Kasumi-1 (cell line): ENCODE measurements around the gene EEPD1.
"Not testable (repeated sequence)": the region's sequence is repeated elsewhere in the genome, so short reads cannot be mapped to it uniquely, and the experiment has no call there.

Experiments used
- DNase-seq, 2 experiments: peaks; one replicate each; lab custom pipeline; 2025; lab: John Stamatoyannopoulos, UW

Gene EEPD1

DNA sequence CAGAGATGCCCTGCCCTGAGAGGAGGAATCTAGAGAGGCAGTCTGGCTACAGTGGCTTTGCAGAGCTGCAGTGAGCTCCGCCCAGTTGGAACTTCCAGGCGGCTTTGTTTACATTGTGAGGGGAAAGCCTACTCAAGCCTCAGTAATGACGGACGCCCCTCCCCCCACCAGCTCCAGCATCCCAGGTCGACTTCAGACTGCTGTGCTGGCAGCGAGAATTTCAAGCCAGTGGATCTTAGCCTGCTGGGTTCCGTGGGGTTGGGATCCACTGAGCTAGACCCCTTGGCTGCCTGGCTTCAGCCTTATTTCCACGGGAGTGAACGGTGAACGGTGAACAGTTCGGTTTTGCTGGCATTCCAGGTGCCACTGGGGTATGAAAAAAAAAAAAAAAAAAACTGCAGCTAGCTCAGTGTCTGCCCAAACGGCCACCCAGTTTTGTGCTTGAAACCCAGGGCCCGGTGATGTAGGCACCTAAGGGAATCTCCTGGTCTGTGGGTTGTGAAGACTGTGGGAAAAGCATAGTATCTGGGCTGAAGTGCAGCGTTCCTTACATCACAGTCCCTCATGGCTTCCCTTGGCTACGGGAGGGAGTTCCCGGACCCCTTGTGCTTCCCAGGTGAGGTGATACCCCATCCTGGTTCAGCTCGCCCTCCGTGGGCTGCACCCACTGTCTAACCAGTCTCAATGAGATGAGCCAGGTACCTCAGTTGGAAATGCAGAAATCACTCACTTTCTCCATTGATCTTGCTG is 105.6 kb downstream of the EEPD1 start:
- DNase-seq, result not testable (repeated sequence)

DNA sequence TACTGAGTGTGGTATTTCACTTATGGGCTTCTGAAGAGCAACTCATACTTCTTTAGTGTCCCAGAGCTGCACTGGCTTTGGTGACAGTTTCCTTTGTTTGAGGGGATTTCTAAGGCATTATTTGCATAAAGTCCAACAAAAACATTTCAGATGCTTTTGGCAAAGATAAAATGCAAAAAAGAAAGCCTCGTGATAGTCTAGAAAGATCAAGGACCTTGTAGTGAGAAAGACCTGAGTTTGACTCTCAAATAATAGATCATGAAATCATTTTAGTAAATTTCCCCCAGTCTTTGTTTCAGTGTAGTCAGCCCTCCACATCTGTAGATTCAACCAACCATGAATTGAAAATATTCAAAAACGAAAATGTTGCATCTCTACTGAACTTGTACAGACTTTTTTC is 107.4 kb downstream of the EEPD1 start:
- DNase-seq, result no peak

DNA sequence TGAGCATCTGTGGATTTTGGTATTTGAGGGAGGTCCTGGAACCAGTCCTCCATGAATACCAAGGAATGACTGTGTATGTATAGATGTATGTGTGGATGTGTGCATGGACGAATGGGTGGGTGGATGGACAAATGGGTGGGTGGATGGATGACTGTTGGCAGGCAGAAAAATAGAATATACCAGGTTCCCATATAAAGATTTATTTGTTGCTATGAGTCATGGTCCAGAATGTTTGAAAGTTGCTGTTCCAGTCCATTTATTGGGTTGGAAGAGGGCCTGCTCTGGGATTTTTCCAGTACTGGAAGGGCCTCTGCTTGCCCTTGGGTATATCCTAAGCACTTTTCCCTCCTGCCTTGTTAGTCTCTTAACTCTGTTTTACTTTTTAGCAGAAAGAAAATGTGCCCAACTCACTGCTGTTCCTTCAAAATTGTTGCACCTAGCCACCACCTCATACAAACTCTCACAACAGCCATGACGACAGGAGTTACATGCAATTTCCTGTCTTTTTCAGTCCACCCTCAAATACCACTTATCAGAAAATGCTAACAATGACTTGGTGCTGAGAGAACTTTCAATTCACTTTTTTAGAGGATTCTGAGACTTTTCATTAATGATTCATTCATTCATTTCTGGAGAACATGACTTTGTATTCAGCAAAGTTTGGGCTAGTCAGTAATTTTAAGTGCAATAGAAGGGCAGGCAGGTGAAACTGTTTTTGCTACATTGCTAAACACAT is 108.1 kb downstream of the EEPD1 start:
- DNase-seq, result no peak

DNA sequence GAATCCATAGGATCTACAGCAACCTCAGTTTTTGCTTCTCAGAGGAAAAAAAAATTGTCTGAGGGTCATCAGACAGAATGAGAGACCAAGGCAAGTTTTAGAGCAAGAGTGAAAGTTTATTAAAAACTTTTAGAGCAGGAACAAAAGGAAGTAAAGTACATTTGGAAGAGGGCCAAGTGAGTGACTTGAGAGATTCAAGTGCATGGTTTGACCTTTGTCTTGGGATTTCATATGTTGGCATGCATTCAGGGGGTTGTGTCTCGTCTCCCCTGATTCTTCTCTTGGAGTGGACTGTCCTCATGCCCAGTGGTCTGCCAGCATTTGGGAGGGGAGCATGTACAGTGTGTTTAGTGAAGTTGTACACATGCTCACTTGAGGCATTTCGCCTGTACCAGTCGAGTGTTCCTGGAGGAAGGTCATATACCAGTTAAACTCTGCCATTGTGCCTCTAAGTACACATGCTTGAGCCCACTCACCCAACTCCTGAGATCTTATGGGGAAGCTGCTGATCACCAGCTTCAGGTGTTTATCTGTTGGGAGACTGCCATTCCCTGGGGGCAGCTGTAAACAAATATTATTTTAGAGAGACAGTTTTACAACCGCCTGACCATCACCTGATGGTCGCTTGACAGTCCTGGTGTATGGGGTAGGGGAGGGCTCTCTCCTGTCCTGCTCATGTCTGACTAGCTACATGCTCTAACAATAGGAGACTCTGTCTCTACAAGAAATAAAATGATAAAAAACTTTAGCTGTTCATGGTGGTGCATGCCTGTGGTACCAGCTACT is 109.4 kb downstream of the EEPD1 start:
- DNase-seq, result peak in 1 of 2 experiments; percentile 6

DNA sequence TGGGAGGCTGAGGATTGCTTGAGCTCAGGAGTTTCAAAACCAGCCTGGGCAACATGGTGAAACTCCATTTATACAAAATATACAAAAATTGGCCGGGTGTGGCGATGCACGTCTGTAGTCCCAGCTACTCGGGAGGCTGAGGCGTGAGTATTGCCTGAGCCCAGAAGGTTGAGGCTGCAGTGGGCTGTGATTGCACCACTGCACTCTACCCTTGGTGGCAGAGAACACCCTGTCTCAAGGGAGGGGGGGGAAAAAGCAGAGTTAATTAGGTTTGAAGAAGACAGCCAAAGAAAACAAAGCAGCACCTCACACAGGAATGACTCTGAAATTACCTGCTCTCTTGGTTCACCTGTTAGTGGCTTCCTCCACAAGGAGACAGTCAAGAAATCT is 110.0 kb downstream of the EEPD1 start:
- no peak for DNase-seq

DNA sequence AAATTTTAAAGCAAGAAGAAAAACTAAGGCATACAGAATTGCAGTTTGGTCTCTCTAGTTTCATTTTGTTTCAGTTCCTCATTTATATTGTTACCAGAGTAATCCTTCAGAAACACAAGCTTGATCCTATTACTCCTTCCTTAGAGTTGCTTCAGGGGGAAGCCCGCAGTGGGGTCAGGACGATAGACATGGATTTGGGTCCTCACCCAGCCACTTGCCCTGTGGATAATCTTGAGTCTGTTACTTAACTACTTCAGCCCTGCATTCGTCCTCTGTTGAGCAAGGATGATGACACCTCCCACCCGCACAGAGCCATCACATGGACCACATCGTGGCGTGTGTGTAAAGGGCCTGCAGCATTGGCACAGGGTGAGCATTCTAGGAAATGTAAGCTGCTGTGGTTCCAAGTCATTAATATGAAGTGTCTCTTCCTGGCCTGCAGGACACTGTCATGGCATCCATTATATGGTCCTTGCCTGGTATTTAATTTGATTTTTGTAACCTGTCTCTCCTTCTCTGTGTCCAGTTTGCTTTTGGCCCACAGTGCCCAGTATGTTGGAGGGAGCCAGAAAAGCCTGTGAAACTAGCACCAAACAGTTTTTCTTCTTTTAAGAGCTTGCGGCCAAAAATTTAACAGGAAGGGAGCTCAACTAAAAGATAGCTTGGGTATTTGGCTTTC is 111.2 kb downstream of the EEPD1 start:
- DNase-seq, result peak; percentile 40 to 61

DNA sequence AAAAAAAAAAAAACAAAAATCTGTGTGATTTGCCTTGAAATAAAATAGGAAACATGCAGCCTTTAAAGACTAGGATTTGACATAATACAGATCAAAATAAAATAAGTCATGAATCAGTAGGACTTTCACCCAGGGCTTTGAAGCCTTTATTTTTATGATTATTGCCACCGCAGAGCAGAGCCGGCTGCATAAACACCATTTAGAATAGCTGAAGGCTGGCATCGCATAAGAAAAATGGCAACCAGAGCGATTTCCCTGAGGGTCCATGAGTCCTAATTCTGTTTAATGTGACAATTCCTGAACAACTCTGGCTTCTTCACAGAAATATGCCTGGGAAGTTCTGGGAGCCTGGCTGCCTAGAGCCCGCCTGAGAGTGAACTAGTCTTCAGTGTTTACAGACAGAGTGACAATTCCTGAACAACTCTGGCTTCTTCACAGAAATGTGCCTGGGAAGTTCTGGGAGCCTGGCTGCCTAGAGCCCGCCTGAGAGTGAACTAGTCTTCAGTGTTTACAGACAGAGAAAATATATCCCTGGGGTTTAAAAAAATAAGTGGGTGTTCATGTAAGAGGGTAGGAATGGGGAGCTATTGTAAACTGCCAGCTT is 112.0 kb downstream of the EEPD1 start:
- no peak for DNase-seq

DNA sequence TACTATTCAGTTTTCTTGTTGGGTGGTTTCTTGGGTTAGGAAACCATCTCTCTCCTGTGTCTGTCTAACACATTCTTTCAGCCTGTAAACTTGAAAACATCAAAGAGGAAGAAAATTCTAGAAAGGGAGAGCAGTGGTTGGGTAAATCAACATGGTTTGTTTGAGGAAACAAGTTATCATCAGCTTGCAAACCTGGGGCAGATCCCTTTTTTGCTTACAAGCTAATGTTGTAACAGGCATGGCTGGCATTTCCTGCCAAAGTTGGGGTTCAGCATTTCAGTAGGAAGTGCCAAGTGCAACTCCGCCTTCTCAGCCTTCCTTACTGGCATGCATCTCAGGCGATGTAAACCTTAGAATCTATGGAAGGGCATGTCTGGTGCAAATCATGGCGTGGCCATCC is 112.6 kb downstream of the EEPD1 start:
- no peak for DNase-seq

DNA sequence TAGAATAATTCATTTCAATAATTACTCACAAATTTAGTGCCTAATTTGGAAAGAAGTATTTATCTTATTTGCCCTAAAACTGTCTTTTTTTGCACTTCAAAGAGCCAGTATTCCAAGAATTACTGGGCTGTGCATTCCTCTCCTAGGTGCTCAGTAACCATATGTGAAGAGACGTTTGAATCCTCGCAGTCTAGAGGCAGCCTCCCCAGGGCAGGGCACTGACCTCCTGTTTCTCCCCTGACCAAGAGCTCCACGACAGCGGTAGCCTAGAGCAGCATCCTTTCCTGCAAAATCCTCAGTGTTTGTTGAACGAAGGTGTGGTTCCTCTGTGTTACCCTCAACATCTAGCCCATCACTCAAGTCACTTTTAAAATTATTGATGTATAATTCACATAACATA is 113.1 kb downstream of the EEPD1 start:
- DNase-seq, result no peak

DNA sequence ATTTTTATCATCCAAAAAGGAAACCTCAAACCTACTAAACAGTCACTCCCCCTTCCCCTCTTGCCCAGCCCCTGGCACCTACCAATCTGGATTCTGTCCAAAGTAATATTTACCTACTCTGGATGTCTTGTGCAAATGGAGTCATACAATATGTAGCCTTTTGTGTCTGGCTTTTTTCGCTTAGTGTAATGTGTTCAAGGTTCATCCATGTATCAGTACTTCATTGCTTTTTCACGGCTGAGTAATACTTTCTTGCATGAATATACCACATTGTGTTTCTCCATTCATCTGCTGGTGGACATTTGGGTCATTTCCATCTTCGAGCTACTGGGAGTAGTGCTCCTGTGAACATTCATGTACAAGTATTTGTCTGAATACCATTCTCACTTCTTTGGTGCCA is 113.6 kb downstream of the EEPD1 start:
- DNase-seq, result no peak

DNA sequence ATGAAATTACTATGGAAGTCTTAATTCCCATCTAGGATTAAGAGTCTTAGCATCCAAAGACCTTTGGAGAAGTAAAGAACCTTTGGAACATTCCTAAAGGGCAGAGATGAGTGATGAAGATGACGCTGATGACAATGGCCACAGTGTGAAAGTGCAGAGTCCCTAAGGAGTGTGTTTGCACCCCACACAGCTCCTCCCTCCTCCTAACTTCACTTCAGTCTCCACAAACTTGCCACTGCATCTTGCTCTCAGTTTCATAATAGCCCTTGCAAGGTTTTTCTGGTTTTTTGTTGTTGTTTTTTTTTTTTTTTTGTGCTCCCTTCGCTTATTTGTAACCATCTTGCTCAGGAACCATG is 119.1 kb downstream of the EEPD1 start:
- no peak for DNase-seq

DNA sequence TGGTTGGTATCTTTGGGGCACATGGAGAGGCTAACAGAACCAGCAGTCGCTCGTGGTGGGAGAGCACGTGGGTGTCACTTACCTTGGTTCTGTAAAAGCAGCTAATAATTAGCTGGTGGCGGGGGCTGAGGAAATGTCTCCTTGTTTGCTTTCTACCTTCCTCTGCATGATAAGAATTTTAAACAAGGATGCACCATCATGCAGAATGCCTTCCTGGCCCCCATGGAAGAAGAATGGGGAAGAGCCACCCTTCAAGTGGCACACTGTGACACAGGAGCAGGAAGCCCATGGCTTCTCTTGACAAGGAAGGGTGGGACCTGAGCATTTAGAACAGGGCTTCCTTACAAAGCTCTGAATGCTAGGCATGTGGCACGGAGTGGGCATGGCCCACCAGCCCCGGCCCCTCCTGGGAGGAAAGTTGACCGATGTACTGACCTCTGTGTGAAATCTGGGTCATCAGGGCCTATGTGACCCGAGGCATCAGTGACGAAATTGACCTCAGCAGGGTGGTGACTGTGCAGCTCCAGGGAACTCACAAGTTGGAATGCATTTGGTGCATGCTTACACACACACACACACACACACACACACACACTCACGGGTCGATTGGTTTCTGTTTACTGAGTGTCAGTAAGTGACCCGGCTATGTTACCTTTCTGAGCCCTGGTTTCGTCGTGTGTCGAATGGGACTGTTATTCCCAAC is 119.7 kb downstream of the EEPD1 start:
- no peak for DNase-seq

DNA sequence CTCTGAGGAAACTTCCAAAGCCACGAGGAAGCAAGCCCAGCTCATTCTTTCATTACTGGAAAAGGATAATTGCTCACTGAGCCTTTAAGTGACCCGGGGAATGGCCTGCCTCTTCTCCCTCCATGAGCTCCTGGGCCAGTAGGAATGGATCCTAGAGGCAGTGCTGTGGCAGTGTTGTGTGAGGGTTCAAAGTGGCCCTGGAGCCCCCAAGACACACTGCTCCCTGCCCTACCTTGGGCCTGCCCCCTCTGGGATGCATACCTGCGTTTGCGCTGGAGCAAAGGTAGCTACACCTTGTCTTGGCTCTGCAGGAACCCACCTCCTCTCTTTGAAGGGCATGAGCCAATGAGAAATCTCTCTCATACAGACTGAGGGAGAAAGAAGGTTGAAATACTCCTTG is 120.8 kb downstream of the EEPD1 start:
- no peak for DNase-seq

DNA sequence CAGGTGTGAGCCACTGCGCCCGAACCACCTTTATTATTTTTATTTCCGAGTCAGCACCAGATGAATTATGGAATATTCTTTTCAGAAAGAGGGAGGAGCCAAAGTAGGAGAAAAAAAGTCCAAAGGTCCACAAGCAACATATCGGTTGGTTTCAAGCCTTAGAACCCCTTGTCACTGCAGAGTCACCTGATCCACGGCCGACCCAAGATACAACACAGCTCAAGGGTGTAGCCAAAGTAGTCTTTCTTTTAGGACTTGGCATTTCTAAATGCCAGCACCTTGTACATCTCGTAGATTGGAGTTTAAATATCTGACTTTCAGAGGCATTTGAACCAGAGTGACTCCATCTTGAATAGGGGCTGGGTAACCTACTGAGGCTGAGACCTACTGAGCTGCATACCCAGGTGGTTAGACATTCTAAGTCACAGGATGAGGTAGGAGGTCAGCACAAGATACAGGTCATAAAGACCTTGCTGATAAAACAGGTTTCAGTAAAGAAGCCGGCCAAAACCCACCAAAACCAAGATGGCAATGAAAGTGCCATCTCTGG is 122.8 kb downstream of the EEPD1 start:
- DNase-seq, result no peak

DNA sequence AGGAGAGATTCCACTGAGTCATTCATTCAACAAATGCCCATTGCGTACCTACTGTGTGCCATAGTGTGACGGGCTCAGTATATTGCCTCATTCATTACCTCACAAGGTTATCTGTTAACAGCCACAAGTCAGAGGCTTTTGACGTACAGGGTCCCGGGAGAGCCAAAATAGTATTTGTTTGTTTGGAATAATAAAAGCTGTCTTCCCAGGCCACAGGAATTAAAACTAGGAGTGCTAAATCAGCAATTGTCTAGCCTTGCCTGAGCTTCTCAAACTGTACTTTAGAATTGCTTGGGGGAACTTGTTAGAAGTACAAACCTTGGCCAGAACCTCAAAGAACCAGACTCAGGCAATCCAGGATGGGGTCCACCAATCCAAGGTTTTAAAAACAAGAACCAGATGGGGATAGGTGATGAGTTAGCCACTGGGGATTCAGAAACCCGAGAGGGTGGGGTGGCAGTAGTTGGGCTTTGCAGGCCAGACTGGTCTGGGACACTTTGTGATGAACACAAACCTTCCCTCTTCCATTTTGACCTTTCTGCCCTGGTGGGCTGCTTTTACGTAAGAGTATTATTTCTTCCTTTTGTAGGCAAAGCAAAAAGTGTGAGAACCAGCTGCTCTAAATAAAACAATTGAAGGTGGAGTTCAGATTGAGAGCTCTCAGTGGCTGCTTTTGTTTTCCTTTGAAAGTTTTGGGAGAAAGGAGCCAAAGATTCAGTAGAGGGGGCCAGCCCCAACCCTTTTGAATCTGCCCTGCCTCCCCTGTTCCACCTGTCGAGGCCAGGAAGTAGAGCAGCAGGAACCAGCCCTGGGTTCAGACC is 123.6 kb downstream of the EEPD1 start:
- DNase-seq, result no peak

DNA sequence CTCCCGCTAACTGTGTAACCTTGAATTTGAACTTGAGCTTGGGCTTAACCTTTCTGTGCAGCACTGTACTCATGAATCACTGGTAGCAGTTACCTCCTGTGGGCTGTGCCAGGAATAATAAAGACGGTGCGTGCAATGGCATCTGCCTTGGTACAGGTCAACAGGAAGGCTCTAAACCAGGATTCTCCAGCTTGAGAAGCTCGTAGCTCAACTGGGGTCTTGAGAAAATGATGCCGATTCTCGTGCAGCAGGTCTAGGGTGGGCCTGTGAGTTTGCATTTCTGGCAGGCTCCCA is 124.1 kb downstream of the EEPD1 start:
- no peak for DNase-seq

DNA sequence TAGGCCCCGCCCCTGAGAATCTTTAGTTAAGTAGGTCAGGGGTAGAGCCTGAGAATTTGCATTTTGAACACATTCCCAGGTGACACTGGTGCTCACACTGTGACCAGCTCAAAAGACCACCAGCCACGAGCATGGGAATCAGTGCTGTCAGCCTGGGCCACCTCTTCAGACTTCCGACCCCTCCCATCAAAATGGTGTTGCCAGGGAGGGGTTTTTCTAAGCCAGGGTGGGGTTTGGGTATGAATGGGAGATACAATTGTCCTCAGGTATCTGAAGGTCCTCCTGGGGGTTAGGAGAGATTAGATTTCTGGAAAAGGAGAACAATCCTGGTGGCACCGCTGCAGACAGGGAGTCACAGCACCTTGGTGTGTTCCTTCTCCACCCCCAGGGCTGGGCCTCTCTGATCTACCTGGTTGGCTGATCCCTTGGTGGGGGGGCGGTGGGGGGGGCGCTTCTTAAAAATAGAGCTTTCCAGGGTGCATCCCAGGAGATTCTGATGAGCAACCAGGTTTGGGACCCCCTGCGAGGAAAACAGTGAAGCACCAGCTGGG is 125.1 kb downstream of the EEPD1 start:
- no peak for DNase-seq

DNA sequence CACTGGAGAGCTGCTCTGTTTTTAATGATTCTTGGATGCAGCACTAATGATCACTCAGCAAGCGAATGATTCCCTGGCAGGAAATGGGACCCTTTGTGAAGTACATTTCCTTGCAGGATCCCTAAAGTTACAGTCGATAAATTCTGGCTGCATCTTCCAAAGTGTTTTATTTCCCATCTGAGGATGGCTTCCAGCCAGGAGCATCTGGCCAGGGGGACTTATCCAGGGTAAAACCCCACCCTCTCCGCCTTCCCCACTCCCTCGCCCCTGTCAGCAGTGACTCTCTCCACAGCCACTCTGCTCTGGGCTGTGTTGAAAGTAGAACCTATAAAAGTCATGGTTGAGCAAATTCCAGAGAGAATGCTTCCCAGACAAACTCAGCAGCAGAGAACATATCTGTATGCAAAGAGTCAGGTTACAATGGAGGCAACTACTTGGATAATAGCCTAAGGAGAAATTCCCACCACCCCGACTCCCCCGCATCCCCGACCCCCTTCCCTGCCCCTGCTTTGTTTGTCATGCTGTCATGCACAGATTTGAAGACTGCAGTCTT is 125.6 kb downstream of the EEPD1 start:
- no peak for DNase-seq

DNA sequence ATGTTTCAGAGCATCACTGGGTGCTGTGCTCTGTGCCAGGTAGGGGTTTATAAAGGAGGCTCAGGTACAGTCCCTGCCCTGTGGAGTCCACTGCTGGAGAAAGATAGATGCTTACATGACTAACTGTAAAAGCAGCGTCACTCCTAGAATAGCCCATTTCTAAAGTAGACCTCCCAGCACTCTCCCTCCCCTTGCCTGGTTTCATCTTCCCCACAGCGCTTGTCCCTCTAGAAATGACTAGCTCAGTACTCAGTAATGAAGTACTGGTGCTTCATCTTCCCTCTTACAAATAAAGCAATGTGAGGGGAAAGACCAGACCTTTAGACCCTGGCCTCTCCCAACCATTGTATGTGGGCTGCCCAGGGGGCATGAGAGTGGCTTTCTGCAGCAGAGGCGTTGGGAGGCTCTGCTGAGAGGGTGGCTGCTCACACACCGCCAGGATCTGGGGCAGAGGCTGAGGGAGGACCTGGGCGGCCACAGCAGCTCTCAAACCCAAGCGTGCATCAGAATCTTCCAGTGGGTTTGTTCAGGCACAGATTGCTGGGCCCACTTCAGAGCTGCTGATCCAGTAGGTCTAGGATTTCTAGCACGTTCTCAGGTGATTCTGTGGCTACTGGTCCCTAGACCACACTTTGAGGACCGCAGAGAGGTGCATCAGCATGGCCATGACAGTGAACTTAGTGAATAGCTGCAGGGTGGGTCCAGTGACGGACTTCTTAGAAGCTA is 126.3 kb downstream of the EEPD1 start:
- DNase-seq, result no peak
